ENCODE measurements around the gene LYRM9.

LYRM9 gene

DNA sequence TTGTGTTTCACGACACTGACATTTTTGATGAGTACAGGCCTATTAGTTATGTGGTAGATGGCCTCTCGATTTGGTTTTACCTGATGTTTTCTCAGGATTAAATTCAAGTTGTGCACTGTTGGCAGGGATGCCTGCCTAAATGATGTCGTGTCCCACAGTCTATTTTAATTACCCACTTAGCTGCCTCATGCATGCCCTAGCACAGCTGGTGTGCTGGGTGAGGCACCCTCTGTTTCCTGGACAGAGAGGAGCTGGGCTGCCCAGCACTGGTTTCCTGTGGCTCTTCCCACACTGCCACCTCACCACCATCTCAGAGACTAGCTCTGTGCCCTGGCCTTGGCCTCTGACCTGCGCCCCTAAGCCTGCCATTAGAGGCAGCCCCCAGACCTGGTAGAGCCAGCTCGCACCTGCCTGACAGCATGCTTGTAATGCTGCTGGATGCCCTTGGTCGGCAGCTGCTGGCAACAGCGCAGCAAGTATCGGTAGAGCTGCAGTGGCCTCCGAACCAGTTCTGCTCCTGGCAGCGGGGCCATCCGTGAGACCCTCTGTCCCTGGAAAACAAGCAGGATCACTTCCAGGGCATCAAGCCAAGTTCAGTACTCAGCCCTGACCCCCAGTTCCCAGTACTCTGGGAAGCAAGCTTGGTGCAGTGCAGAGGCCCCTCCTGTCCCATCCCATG, 10.9 kb downstream of the LYRM9 start:
- no peak for TF ChIP-seq JUND (IDR thresholded peaks at IDR 0.05; ENCODE audit: low read depth)
- DNase-seq (ENCODE audit: low read depth in 1 of 2, low spot score in 1 of 2): no peak
- in situ Hi-C loops (cut with HindIII; ENCODE audit: low pct_unique_long_range_greater_than_20kb, low sequenced_read_pairs): no loop called here

DNA sequence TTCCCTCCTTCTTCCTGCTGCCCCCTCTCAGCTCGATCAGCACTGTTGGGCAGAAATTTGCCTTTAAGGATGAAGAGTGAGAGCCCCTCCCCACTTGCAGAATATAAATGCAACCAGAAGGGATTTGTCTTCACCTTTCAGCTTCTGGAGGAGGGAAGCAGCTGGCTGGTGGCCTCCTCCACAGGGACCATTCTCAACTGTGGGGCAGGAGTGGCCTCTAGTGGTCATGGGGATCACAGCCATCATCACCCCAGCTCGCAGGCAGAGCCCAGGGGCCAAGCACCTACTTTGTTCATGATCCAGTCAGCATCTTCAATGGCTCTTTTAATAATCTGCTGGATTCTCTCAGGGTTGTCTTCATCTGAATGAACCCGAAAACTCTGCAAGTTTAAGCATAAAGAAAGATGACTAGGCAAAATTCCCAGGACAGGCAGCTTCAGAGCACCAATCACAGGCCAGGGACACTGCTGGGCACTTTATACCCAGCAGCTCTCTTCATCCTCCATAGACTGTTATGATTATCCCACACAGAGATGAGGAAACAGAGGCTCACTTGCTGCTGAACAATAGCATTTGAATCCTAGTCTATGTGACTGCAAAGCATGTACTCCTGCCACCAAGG, 13.1 kb downstream of the LYRM9 start:
- in situ Hi-C loops (cut with HindIII; ENCODE audit: low pct_unique_long_range_greater_than_20kb, low sequenced_read_pairs): no loop called here
- peak; percentile 83 to 87 for DNase-seq (ENCODE audit: low read depth in 1 of 2, low spot score in 1 of 2)
- no peak for TF ChIP-seq JUND (IDR thresholded peaks at IDR 0.05; ENCODE audit: low read depth)

DNA sequence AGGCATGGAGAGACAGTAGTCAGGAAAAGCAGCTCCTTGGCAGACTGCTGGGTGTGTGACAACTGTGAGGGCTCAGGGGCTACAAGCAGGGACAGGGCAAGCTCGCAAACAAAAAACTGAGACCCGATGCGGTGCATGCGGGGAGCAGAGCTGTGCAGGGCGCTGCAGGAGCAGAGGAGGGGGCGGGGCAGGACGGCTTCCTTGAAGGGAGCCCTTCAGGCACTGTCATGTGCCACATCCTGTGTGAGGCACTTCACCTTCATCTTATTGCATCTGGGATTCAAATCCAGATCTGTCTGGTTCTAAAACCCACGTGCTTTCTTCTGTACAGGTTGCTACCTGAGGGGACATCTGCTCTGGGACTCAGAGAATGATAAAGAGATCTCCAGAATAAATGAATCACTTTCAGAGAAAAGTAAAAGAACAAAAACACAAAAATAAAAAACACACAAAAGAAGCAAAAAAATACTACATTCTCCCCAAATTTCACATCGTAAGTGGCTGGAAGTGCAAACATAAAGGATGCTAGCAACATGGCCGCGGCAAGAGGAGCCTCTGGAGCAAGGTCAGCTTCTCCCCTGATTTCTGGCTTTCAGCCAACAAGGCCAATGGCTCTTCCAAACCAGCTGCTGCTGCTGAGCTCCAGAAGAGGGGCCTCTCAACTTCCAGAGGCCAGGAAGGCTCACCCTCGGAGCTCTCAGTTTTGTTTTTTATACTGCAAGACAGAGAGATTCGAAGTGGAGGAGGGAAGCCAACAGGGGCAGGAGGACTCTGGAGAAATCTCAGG, 14.2 kb downstream of the LYRM9 start:
- in situ Hi-C loops (cut with HindIII; ENCODE audit: low pct_unique_long_range_greater_than_20kb, low sequenced_read_pairs): no loop called here
- no peak for DNase-seq (ENCODE audit: low read depth in 1 of 2, low spot score in 1 of 2)

DNA sequence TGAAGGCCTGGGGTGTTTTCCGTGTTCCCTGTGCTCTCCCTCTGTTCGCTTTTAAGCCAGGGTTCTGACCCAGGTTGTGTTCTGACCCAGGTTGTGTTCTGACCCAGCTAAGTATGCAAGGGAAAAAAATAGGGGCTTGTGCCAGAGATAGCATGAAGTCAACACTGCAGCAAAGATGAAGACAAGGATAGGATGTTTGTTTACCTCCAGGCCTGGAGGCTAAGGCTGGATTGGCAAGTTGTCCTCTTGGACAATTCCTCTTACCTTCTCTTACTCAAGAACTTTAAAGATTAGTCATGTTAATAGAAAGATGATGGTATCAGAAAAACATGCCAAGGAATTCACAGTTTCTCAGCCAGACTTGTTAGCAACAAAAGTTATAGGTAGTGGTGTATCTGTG, 19.4 kb downstream of the LYRM9 start:
- in situ Hi-C loops (cut with HindIII; ENCODE audit: low pct_unique_long_range_greater_than_20kb, low sequenced_read_pairs): no loop called here
- TF ChIP-seq JUND (IDR thresholded peaks at IDR 0.05; ENCODE audit: low read depth): peak; percentile 96
- DNase-seq (ENCODE audit: low read depth in 1 of 2, low spot score in 1 of 2): peak; percentile 51 to 95

More for the DNA sequence above, 14.2 kb downstream of the LYRM9 start:
- no peak for TF ChIP-seq JUND (IDR thresholded peaks at IDR 0.05; ENCODE audit: low read depth)

DNA sequence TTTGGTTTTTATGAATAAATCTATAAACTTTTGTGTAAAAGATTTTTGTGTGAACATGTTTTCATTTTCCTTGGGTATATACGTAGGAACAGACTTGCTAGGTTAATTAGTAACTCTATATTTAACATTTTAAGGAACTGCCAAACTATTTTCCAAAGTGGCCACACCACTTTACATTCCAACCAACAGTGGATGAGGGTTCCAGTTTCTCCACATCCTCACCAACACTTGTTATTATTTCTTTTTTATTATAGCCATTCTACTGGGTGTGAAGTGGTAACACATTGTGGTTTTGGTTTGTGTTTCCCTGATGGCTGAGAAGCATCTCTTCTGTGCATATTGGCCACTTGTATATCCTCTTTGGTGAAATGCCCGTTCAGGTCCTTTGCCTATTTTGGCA, 20.0 kb downstream of the LYRM9 start:
- no peak for DNase-seq (ENCODE audit: low read depth in 1 of 2, low spot score in 1 of 2)
- no peak for TF ChIP-seq JUND (IDR thresholded peaks at IDR 0.05; ENCODE audit: low read depth)
- in situ Hi-C loops (cut with HindIII; ENCODE audit: low pct_unique_long_range_greater_than_20kb, low sequenced_read_pairs): no loop called here

DNA sequence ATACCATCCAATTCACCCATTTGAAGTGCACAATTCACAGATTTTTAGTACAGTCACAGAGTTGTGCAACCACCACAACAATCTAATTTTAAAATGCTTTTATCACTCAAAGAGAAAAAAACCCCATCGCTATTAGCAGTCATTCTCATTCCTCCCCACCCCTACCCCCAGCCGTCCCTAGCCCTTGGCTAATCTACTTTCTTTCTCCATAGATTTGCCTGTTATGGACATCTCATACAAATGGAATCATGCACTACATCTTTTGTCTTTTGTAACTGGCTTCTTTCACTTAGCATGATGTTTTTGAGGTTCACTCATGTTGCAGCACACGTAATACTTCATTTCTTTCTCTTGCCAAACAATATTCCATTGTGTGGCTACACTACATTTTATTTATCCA, 20.4 kb downstream of the LYRM9 start:
- no peak for TF ChIP-seq JUND (IDR thresholded peaks at IDR 0.05; ENCODE audit: low read depth)
- DNase-seq (ENCODE audit: low read depth in 1 of 2, low spot score in 1 of 2): no peak
- in situ Hi-C loops (cut with HindIII; ENCODE audit: low pct_unique_long_range_greater_than_20kb, low sequenced_read_pairs): no loop called here

DNA sequence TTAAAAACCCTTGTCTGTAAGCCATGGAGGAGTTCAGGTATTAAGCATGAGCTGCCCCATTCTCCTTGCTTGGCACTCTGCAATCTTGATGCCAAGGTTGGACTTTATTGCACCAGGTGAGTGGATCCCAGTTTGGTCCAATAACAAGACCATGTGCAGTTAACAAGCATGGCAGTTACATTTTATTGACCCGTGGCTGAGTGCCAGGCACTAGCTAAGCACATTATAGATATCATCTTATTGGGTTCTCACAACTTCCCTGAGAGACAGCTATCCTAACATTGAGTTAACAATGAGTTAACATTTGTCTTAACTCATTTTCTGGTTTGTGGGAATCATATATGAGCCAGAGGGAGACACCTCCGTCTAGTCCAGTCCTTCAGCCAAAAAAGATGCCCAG, 21.8 kb downstream of the LYRM9 start:
- peak; percentile 84 for TF ChIP-seq JUND (IDR thresholded peaks at IDR 0.05; ENCODE audit: low read depth)
- peak; percentile 19 to 95 for DNase-seq (ENCODE audit: low read depth in 1 of 2, low spot score in 1 of 2)
- in situ Hi-C loops (cut with HindIII; ENCODE audit: low pct_unique_long_range_greater_than_20kb, low sequenced_read_pairs): no loop called here

DNA sequence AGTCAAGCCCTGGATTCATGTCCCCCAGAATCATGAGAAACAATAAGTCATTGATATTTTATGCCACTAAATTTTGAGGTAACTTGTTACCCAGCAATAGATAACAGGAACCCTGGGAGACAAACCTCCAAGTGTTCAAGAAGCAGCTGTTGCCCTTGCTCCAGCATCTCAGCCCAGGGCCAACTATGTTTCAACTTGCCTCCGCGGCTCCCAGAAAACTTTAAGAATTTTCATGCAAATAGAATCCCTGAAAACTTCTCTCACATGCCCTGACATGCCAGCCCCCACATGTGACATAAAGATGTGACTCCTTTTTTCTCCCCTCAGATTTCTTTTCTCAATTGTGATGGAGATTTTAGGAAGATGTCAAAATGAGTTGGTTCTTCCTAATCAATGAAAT, 22.8 kb downstream of the LYRM9 start:
- no peak for DNase-seq (ENCODE audit: low read depth in 1 of 2, low spot score in 1 of 2)
- in situ Hi-C loops (cut with HindIII; ENCODE audit: low pct_unique_long_range_greater_than_20kb, low sequenced_read_pairs): no loop called here
- TF ChIP-seq JUND (IDR thresholded peaks at IDR 0.05; ENCODE audit: low read depth): no peak

DNA sequence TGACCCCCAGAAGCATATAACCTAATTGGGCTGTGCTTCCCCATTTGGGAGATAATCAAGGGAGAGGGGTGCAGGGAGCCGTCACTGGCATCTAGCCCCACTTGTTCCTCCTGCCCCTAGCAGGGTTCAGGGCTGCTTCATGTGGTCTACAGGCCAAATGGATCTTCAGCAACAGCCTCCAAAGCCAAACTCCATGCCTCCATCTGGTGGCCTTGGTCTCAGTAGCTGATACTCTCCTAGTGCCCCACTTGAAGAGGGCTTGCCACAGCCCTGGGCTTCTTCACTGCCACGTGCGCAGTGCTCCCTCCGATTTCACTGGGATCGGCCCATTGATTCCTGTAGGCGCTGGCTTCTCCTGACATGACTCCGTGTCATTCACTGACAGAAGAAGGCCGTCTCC, 24.6 kb downstream of the LYRM9 start:
- DNase-seq (ENCODE audit: low read depth in 1 of 2, low spot score in 1 of 2): peak in 1 of 2 experiments; percentile 54
- in situ Hi-C loops (cut with HindIII; ENCODE audit: low pct_unique_long_range_greater_than_20kb, low sequenced_read_pairs): no loop called here

DNA sequence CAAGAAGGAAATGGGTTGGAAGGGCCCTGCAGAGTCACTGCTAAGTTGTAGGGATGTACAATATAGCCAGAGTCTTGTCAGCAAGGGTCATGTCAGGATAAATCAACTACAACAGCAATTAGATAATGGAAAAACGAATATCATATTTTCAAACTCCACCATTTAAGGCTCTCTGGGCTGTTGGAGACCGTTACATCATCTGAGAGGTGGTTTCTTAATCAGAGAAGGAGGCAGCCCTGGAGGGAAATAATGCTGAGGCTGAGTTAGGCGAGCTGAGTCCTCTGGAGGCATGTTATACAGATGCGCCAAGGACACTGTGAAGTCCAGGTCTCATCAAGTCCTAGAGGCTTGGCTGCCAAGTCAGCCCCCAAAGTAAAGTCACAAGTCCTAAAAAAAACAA, 30.3 kb downstream of the LYRM9 start:
- in situ Hi-C loops (cut with HindIII; ENCODE audit: low pct_unique_long_range_greater_than_20kb, low sequenced_read_pairs): no loop called here
- no peak for TF ChIP-seq JUND (IDR thresholded peaks at IDR 0.05; ENCODE audit: low read depth)
- DNase-seq (ENCODE audit: low read depth in 1 of 2, low spot score in 1 of 2): no peak

More for the DNA sequence above, 24.6 kb downstream of the LYRM9 start:
- no peak for TF ChIP-seq JUND (IDR thresholded peaks at IDR 0.05; ENCODE audit: low read depth)

DNA sequence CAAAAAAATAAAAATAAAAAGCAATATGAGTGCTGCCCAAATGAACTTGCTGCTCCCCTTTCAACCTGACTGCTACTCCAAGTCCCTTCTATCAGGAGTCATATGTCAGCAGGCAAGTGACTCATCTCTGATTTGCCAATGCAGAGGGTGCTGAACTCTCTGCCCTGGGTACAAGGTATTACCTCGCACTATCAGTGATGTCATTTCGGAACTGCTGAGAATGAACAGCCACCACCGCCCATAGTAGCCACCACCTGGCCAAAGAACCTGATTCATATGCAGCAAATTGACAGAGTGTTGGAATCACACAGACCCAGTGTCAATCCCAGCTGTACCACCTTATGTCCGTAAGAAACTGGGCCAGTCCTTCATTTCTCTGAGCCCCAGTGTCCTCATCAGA, 31.2 kb downstream of the LYRM9 start:
- in situ Hi-C loops (cut with HindIII; ENCODE audit: low pct_unique_long_range_greater_than_20kb, low sequenced_read_pairs): no loop called here
- DNase-seq (ENCODE audit: low read depth in 1 of 2, low spot score in 1 of 2): no peak
- TF ChIP-seq JUND (IDR thresholded peaks at IDR 0.05; ENCODE audit: low read depth): no peak

DNA sequence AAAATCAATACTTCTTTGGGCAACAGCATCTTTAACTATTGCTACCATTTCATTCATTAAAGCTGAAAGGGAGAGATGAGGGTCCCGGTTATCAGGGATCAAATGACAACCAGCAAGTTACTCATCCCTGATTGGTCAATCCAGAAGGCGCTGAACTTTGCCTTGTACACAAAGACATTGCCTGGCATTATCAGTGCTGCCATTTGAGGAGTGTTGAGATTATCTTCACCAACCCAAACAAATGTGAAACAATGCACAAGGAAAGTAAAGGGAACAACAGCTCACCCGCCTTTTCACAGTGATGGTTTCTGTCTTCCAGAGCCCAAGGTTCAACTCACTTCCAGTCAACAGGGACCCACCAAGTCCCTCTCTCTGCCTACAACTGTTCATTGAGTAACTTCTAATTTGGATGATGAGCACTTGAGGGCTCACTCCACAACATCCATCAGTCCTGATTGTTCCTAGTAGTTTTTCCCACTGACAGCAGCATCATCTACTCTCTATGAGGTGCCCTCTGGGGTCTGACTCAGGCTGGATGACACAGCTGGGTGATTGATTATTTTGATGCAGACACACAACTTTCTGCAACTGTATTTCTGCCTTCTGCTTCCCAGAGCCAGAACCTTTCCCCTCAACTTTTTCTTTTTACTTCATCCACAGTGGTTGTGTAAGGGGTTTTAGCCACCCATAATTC, 32.0 kb downstream of the LYRM9 start:
- in situ Hi-C loops (cut with HindIII; ENCODE audit: low pct_unique_long_range_greater_than_20kb, low sequenced_read_pairs): no loop called here
- DNase-seq (ENCODE audit: low read depth in 1 of 2, low spot score in 1 of 2): no peak
- no peak for TF ChIP-seq JUND (IDR thresholded peaks at IDR 0.05; ENCODE audit: low read depth)
